Thyroid gland (tissue), 4 donors: ENCODE results near the gene TNS3.

ENCODE experiments used
- CTCF ChIP-seq, 6 experiments: fragments of 200-600 bp in 3 of 6; fragments of 450-650 bp in 3 of 6; sonication (generic) in 3 of 6; IDR thresholded peaks; one replicate each; pipeline ENCODE4 v1.5.1; 2016 to 2019; ENCODE audit warnings: antibody characterized with exemption in 6 of 6, mild to moderate bottlenecking in 2 of 6, inconsistent platforms in 1 of 6, moderate library complexity in 1 of 6
- POLR2A ChIP-seq, 2 donors: fragments of 450-650 bp; IDR thresholded peaks; one replicate each; pipeline ENCODE4 v1.6.1; 2017; ENCODE audit warnings: antibody characterized with exemption in 2 of 2, mild to moderate bottlenecking in 2 of 2, moderate library complexity in 1 of 2

DNA sequence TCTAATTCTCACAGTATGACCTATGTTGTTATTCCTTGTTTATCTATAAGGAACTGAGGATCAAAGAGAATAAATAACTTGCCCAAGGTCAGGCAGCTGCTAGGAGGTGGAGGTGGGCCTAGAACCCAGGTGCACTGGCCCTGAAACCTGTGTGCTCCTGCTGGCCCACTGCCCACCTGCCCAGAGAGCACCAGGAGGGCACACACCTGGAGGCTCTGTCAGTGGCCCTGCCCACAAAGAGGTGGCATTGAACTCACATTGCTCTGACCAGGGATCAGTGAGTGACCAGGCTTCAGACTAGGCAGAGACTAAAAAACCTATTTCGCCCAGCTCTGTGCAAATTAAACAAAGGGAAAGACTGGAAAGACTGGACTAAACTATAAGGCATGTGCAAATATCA is 210.6 kb downstream of the TNS3 start:
- TF ChIP-seq CTCF (IDR thresholded peaks at IDR 0.05) = no peak
- no peak for TF ChIP-seq POLR2A (IDR thresholded peaks at IDR 0.05)
